H9 (cell line): ENCODE results near the gene PLXNA4. TPM values are rescaled to one million over a fixed set of nuclear protein-coding genes. Genes with fewer than 3 reads are reported as not detected.

Experiments
- DNase-seq: peaks from one replicate; pipeline ENCODE4 v3.0.0-alpha.2; 2017
- H2AFZ ChIP-seq: one replicate; pipeline ENCODE4 v1.6.1; 2013; ENCODE audit warnings: mild to moderate bottlenecking, low read length, control low read depth, moderate library complexity
- H2AK5ac ChIP-seq: 2 replicates; pipeline ENCODE4 v1.6.1; 2013; ENCODE audit warnings: low read length, control low read depth, mixed read lengths; ENCODE audit not compliant: insufficient read length
- H2BK120ac ChIP-seq: one replicate; pipeline ENCODE4 v1.6.1; 2013; ENCODE audit warnings: low read depth, mild to moderate bottlenecking, low read length, control low read depth, inconsistent platforms; ENCODE audit not compliant: poor library complexity, severe bottlenecking
- H2BK12ac ChIP-seq: 2 replicates; pipeline ENCODE4 v1.6.1; 2013; ENCODE audit warnings: low read length, control low read depth, mixed read lengths, low read depth; ENCODE audit not compliant: insufficient read length
- H2BK15ac ChIP-seq: 2 replicates; pipeline ENCODE4 v1.6.1; 2013; ENCODE audit warnings: low read depth, low read length, control low read depth
- H2BK20ac ChIP-seq: one replicate; pipeline ENCODE4 v1.6.1; 2013; ENCODE audit warnings: low read depth, mild to moderate bottlenecking, low read length, control low read depth, inconsistent platforms; ENCODE audit not compliant: poor library complexity, severe bottlenecking
- H2BK5ac ChIP-seq: 2 replicates; pipeline ENCODE4 v1.6.1; 2013; ENCODE audit warnings: low read length, control low read depth, mixed read lengths; ENCODE audit not compliant: insufficient read length
- H3K14ac ChIP-seq: 2 replicates; pipeline ENCODE4 v1.6.1; 2013; ENCODE audit warnings: low read length, control low read depth; ENCODE audit not compliant: insufficient read depth
- H3K18ac ChIP-seq: 2 replicates; pipeline ENCODE4 v1.6.1; 2013; ENCODE audit warnings: low read depth, mild to moderate bottlenecking, mixed read lengths, low read length, control low read depth; ENCODE audit not compliant: insufficient read length
- H3K23ac ChIP-seq: 2 replicates; pipeline ENCODE4 v1.6.1; 2013; ENCODE audit warnings: low read length, control low read depth, mixed read lengths, low read depth; ENCODE audit not compliant: insufficient read length
- H3K23me2 ChIP-seq: 2 replicates; pipeline ENCODE4 v1.6.1; 2013; ENCODE audit warnings: low read depth, mild to moderate bottlenecking, mixed read lengths, low read length, control low read depth; ENCODE audit not compliant: insufficient read length, poor library complexity, severe bottlenecking
- H3K27ac ChIP-seq: 2 replicates; pipeline ENCODE4 v1.5.1; 2013; ENCODE audit warnings: low read length, control low read depth, mixed read lengths, low read depth; ENCODE audit not compliant: insufficient read length
- H3K27me3 ChIP-seq: 2 replicates; pipeline ENCODE4 v1.6.1; 2013; ENCODE audit warnings: low read length, control low read depth, inconsistent platforms; ENCODE audit not compliant: insufficient read depth
- H3K4ac ChIP-seq: 2 replicates; pipeline ENCODE4 v1.6.1; 2013; ENCODE audit warnings: low read depth, mild to moderate bottlenecking, control low read depth, inconsistent platforms, low read length, moderate library complexity
- H3K4me1 ChIP-seq: 2 replicates; pipeline ENCODE4 v1.6.1; 2013; ENCODE audit warnings: low read length, control low read depth, inconsistent platforms; ENCODE audit not compliant: insufficient read depth
- H3K4me2 ChIP-seq: 2 replicates; pipeline ENCODE4 v1.6.1; 2013; ENCODE audit warnings: low read length, control low read depth, mixed read lengths; ENCODE audit not compliant: insufficient read length, insufficient read depth
- H3K56ac ChIP-seq: 2 replicates; pipeline ENCODE4 v1.6.1; 2013; ENCODE audit warnings: low read depth, mild to moderate bottlenecking, mixed read lengths, low read length, control low read depth; ENCODE audit not compliant: insufficient read length
- H3K79me1 ChIP-seq: 2 replicates; pipeline ENCODE4 v1.6.1; 2013; ENCODE audit warnings: low read depth, mild to moderate bottlenecking, moderate library complexity, low read length, control low read depth, inconsistent platforms; ENCODE audit not compliant: insufficient read depth, poor library complexity, severe bottlenecking
- H3K79me2 ChIP-seq: 2 replicates; pipeline ENCODE4 v1.6.1; 2013; ENCODE audit warnings: low read length, control low read depth, inconsistent platforms; ENCODE audit not compliant: insufficient read depth
- H3K9ac ChIP-seq: 2 replicates; pipeline ENCODE4 v1.6.1; 2013; ENCODE audit warnings: low read length, control low read depth, mixed read lengths; ENCODE audit not compliant: insufficient read length; ENCODE audit errors: extremely low read depth
- H3K9me3 ChIP-seq: one replicate; pipeline ENCODE4 v1.6.1; 2013; ENCODE audit warnings: low read depth, low read length, inconsistent platforms; ENCODE audit not compliant: control insufficient read depth
- H3T11ph ChIP-seq: one replicate; pipeline ENCODE4 v1.6.1; 2013; ENCODE audit warnings: mild to moderate bottlenecking, low read length, control low read depth, inconsistent platforms
- H4K20me1 ChIP-seq: one replicate; pipeline ENCODE4 v1.6.1; 2013; ENCODE audit not compliant: control insufficient read depth, insufficient read length, insufficient read depth
- H4K5ac ChIP-seq: 2 replicates; pipeline ENCODE4 v1.6.1; 2013; ENCODE audit warnings: low read depth, mild to moderate bottlenecking, mixed read lengths, low read length, control low read depth; ENCODE audit not compliant: insufficient read length
- H4K8ac ChIP-seq: replicated peaks from 2 replicates; pipeline ENCODE4 v1.6.1; 2013; ENCODE audit warnings: low read length, control low read depth, mixed read lengths, low read depth; ENCODE audit not compliant: insufficient read length
- H4K91ac ChIP-seq: 2 replicates; pipeline ENCODE4 v1.6.1; 2013; ENCODE audit warnings: low read depth, mild to moderate bottlenecking, moderate library complexity, mixed read lengths, low read length, control low read depth; ENCODE audit not compliant: insufficient read length
- H3K27ac Mint-ChIP-seq, 3 experiments: 2 replicates in 2 of 3; 3 replicates in 1 of 3; pipeline ENCODE4 v1.8.0; 2020 to 2021; ENCODE audit warnings: mixed read lengths in 3 of 3, mild to moderate bottlenecking in 1 of 3, moderate library complexity in 1 of 3
- H3K27me3 Mint-ChIP-seq: 2 replicates; pipeline ENCODE4 v1.8.0; 2021; ENCODE audit warnings: low read depth, mild to moderate bottlenecking, moderate library complexity, mixed read lengths
- H3K36me3 Mint-ChIP-seq, 3 experiments: 2 replicates in 2 of 3; 3 replicates in 1 of 3; pipeline ENCODE4 v1.8.0; 2020 to 2021; ENCODE audit warnings: low read depth in 3 of 3, mixed read lengths in 3 of 3; ENCODE audit not compliant: insufficient read depth in 1 of 3
- H3K4me1 Mint-ChIP-seq, 2 experiments: 2 replicates each; pipeline ENCODE4 v1.8.0; 2020; ENCODE audit warnings: mixed read lengths in 2 of 2
- H3K4me3 Mint-ChIP-seq, 2 experiments: 2 replicates in 1 of 2; 3 replicates in 1 of 2; pipeline ENCODE4 v1.8.0; 2020 to 2021; ENCODE audit warnings: mild to moderate bottlenecking in 2 of 2, mixed read lengths in 2 of 2, moderate library complexity in 1 of 2
- H3K9me3 Mint-ChIP-seq, 2 experiments: 2 replicates in 1 of 2; 3 replicates in 1 of 2; pipeline ENCODE4 v1.8.0; 2020; ENCODE audit warnings: mild to moderate bottlenecking in 2 of 2, mixed read lengths in 2 of 2, moderate library complexity in 1 of 2
- whole genome bisulfite sequencing: extraction: QIAGEN DNeasy Blood & Tissue Kit; methylation state at CpG from one replicate; pipeline ENCODE4 v1.1.7; 2013; ENCODE audit warnings: missing lambda C conversion rate, low lambda C conversion rate, mixed read lengths; ENCODE audit not compliant: insufficient read length; ENCODE audit errors: extremely low coverage; 5-methylcytosine and 5-hydroxymethylcytosine counted together
- total RNA-seq: library from RNA; stranded (reverse); gene quantifications from 2 replicates; pipeline ENCODE4 v1.2.1, GENCODE V29; 2021
- TF ChIP-seq, protein P1 (sequence below): fragments of 200-600 bp; sonication (generic); conservative IDR thresholded peaks from 3 replicates; pipeline ENCODE4 v1.8.0; 2021; ENCODE audit warnings: antibody characterized with exemption, mild to moderate bottlenecking

Gene PLXNA4
- total RNA-seq, 1 experiment from 2014 or later = 0.35 TPM

DNA sequence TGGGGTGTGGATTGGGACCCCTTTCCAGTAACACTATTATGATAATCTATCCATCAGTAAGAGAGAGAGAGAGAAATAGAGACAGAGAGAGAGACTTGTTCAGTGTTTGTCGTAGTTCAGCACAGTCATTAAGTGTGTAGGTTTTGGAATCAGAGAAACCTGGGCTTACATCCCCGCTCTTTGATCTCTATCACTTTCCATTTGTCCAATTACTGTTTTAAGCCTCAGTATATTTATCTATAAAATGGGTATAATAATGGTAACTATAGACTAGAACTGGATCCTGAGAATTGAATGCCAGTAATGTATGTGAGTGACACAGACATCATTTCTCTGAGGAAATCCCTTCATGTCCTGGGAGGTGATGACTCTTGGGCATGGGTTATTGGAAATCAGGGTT, 460.5 kb downstream of the PLXNA4 start:
- Histone ChIP-seq H3K14ac (no peak overlapping the region), H3K4me1 (peaks cover 2% of the 10 kb centered on the region; the same call in 1 of the 2 replicates), H3K23me2 (no peaks in the 10 kb centered on the region), H4K5ac (no peak overlapping the region), H3K4ac (no peak overlapping the region), H2AFZ (no peak overlapping the region), H3K27ac (no peak overlapping the region), H3T11ph (no peak overlapping the region), H2BK12ac (no peak overlapping the region), H2BK120ac (no peak overlapping the region), H3K23ac (no peak overlapping the region), H3K4me2 (no peak overlapping the region), H4K20me1 (no peaks in the 10 kb centered on the region), H3K27me3 (no peaks in the 10 kb centered on the region), H3K9ac (no peak overlapping the region), H3K9me3 (no peaks in the 10 kb centered on the region), H3K56ac (no peak overlapping the region), H3K79me1 (no peaks in the 10 kb centered on the region), H2BK5ac (no peak overlapping the region), H2BK15ac (no peak overlapping the region), H4K8ac (no peak overlapping the region), H3K18ac (no peak overlapping the region), H2BK20ac (no peak overlapping the region), H3K79me2 (no peaks in the 10 kb centered on the region), H2AK5ac (no peak overlapping the region), H4K91ac (no peak overlapping the region)
- Mint-ChIP-seq H3K27ac (no peak overlapping the region), H3K9me3 (no peaks in the 10 kb centered on the region), H3K4me3 (no peak overlapping the region), H3K4me1 (peaks cover 7 to 12% of the 10 kb centered on the region in 2 experiments), H3K27me3 (peaks cover 2% of the 10 kb centered on the region), H3K36me3 (no peaks in the 10 kb centered on the region; a peak in 1 of 7 replicates)
- no peak for DNase-seq
- TF ChIP-seq, protein P1, sequence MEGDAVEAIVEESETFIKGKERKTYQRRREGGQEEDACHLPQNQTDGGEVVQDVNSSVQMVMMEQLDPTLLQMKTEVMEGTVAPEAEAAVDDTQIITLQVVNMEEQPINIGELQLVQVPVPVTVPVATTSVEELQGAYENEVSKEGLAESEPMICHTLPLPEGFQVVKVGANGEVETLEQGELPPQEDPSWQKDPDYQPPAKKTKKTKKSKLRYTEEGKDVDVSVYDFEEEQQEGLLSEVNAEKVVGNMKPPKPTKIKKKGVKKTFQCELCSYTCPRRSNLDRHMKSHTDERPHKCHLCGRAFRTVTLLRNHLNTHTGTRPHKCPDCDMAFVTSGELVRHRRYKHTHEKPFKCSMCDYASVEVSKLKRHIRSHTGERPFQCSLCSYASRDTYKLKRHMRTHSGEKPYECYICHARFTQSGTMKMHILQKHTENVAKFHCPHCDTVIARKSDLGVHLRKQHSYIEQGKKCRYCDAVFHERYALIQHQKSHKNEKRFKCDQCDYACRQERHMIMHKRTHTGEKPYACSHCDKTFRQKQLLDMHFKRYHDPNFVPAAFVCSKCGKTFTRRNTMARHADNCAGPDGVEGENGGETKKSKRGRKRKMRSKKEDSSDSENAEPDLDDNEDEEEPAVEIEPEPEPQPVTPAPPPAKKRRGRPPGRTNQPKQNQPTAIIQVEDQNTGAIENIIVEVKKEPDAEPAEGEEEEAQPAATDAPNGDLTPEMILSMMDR = no peak
- WGBS = no CpG with 5 or more reads among the region's 2 CpGs
